ENCODE data around the gene TRIM17.

The TRIM17 gene

DNA sequence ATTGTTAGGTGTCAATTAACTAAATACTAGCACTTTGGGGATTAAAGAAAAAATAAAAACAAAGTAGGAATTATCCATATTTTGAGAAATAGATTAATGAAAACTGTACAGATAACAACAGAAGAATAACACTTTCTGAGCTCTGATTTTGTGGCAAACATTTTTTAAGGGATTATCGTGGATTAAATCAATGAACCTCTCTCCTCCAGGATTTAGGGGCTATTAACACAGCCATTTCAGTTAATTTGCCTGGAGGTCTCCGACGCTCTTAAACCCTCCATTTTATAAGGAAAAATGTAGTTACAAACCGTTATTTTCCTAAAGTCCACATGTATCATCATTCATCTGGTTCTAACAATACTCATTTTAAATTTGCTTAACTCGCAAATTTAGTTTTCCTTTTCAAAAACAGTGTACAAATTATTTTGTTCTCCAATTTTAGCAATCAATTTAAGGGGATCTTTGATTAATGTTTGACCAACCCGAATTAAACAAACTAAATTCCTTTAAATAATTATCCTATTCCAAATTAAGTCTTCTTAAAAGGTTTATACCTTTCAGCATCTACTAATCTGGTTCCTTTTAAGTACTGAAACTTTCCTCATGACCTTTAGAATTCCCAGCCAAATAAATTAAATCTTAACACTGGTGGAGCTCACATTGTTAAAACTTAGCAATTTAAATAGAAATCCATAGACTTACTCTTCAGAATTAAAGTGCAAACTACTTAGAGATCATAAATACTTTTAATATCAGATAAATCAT lies 39.8 kb upstream of the TRIM17 start:
- peak overlapping the region; percentile 86 for H3K4me3 ChIP-seq (ENCODE audit: low read depth, low read length)
- TF ChIP-seq, protein P1, sequence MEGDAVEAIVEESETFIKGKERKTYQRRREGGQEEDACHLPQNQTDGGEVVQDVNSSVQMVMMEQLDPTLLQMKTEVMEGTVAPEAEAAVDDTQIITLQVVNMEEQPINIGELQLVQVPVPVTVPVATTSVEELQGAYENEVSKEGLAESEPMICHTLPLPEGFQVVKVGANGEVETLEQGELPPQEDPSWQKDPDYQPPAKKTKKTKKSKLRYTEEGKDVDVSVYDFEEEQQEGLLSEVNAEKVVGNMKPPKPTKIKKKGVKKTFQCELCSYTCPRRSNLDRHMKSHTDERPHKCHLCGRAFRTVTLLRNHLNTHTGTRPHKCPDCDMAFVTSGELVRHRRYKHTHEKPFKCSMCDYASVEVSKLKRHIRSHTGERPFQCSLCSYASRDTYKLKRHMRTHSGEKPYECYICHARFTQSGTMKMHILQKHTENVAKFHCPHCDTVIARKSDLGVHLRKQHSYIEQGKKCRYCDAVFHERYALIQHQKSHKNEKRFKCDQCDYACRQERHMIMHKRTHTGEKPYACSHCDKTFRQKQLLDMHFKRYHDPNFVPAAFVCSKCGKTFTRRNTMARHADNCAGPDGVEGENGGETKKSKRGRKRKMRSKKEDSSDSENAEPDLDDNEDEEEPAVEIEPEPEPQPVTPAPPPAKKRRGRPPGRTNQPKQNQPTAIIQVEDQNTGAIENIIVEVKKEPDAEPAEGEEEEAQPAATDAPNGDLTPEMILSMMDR (conservative IDR thresholded peaks at IDR 0.05; ENCODE audit: low read depth, low read length): no peak
- no peak for DNase-seq (ENCODE audit: low read depth)

DNA sequence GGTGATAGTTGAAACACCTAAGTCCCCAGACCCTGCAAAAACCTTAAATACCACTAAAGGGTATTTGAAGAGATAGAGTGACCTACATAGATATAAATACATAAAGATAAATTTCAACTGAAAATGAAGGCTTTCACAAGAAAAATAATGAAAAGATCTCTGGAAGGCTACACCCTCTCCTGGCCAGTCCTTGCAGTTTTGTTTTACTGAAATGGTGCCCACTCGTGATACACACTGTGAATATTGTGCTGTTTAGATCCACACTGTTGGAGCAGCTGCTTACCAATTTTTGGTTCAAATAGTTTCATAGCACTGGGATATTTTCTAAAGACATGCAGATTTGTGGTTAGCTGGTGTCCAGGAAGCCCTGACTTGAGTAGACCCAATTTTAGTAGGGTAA lies 39.1 kb upstream of the TRIM17 start:
- TF ChIP-seq, protein P1 (conservative IDR thresholded peaks at IDR 0.05; ENCODE audit: low read depth, low read length): peak; percentile 65
- peak; percentile 59 for DNase-seq (ENCODE audit: low read depth)
- H3K4me3 ChIP-seq (ENCODE audit: low read depth, low read length): no peak overlapping the region

DNA sequence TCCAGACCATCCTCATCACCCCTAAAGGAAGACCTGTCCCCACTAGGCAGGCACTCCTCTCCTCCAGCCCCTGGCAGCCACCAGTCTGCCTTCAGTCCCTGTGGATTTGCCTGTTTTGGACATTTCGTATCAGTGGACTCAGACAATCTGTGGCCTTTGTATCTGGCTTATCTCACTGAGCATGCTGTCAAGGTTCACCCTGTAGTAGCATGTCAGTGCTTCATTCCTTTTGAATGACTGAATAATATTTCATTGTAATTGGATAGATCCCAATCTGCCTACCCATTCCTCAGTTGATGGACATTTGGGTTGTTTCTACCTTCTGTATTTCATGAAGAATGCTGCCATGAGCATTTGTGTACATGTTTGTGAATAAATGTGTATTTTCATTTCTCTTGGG lies 37.6 kb upstream of the TRIM17 start:
- H3K4me3 ChIP-seq (ENCODE audit: low read depth, low read length): no peak overlapping the region
- DNase-seq (ENCODE audit: low read depth): no peak
- TF ChIP-seq, protein P1 (conservative IDR thresholded peaks at IDR 0.05; ENCODE audit: low read depth, low read length): no peak

DNA sequence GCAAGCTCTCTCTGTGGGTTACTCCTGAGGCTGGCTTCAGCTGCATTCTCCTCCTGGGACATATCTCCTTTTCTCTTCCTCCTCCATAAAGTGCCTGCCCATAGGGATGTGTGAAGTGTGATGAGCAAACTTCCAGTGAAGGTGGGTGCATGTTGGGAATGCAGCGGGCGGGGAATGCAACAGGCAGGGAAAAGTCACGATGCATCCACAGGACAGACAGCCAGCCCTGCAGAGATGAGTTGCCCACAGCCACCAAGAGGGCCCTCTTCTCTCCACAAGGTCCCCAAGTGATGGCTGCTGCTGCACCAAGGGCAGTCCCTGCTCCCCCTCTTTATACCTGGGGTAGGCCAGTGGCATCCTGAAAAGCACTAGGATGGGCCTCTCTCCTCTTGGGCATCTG lies 37.0 kb upstream of the TRIM17 start:
- no peak overlapping the region for H3K4me3 ChIP-seq (ENCODE audit: low read depth, low read length)
- TF ChIP-seq, protein P1 (conservative IDR thresholded peaks at IDR 0.05; ENCODE audit: low read depth, low read length): no peak
- no peak for DNase-seq (ENCODE audit: low read depth)

DNA sequence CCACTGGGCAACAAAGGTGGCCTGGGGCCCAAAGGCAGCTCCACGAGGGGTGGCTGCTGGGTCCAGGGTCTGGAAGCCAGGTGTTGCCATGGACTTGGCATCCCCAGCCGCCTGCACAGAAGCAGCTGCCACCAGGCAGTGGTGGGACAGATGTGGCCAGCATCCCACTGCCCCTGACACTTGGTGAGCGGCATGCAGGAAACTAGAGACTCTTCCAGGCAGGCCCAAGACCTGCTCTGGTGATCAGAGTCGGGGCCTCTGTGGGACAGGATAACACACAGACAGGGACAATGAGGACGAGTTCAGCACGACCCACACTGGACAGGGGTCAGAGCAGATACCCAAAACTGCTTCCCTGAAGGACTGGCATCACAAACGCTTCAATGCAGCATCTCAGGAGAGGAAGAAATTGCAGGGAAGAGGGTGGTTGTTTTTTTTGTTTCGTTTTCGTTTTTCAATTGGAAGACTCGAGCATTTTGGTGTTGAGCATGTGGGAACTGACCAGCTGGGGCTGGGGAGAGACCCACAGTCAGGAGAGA lies 36.4 kb upstream of the TRIM17 start:
- DNase-seq (ENCODE audit: low read depth): no peak
- TF ChIP-seq, protein P1 (conservative IDR thresholded peaks at IDR 0.05; ENCODE audit: low read depth, low read length): no peak
- no peak overlapping the region for H3K4me3 ChIP-seq (ENCODE audit: low read depth, low read length)

DNA sequence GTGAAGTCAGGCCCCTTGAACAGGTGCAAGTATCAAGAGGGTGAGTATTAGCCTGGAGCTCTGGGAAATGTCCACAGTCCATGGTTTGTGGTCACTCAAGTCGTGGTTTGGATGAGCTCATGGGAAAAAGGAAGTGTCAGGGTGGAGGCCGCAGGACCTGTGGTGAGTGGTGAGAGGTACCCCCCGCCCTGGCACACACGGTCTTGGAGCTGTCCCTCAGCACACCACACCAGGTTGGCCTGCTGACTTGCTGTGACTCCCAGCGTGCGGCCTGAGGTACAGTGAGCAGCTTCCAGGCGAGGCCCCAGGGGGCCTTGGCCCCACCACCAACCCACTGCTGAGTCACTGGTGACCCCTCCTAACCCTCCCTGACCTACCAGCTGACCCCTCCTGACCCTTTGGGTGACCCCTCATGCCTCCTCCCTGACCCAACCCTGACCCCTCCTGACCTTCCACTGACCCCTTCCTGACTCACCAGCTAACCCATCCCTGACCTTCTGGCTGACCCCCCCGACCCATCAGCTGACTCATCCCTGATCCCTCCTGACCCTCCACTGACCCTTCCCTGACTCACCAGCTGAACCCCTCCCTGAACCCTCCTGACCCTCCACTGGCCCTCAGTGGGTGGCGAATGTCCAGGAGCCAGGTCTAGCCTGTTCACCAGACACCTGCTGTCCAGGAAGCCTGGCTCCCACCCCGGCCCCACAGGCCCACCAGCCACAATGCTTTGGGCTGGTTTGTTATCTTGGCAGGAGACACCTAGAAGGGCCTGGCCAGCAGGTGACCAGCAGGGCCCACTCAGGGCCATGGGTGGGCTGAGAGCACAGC lies 35.7 kb upstream of the TRIM17 start:
- TF ChIP-seq, protein P1 (conservative IDR thresholded peaks at IDR 0.05; ENCODE audit: low read depth, low read length): no peak
- no peak overlapping the region for H3K4me3 ChIP-seq (ENCODE audit: low read depth, low read length)
- no peak for DNase-seq (ENCODE audit: low read depth)

Data from choroid plexus epithelial cell (primary cell).